K562 (cell line): ENCODE measurements around the gene MRI1. TPM values are rescaled to one million over a fixed set of nuclear protein-coding genes. Genes with fewer than 3 reads are reported as not detected.

ENCODE experiments used
- ATAC-seq: fragments of 200-7000 bp; cut with Tn5 transposase; 3 replicates; pipeline ENCODE4 v1.9.1; 2020; ENCODE audit warnings: moderate library complexity
- BruUV-seq: library from RNA; stranded (reverse); fragments of 400-500 nt; replicated peaks from 2 replicates; lab custom pipeline; 2021; lab: Mats Ljungman, UMichigan
- CTCF ChIA-PET: fragments of 300-600 bp; formaldehyde crosslinking; extraction: SDS; loops from one replicate; lab custom pipeline; 2021; ENCODE audit warnings: low intra/inter-chr PET ratio; lab: Yijun Ruan, JAX
- POLR2A ChIA-PET: fragments of 300-600, 350-650 bp; sonication (Branson Sonifier 250); formaldehyde crosslinking; extraction: SDS; loops from one replicate; lab custom pipeline; 2021; ENCODE audit warnings: antibody characterized with exemption, inconsistent platforms; lab: Yijun Ruan, JAX
- DNase-seq, 4 experiments: peaks; one replicate each; pipeline versions ENCODE4 v3.0.0 to v3.0.0-alpha.2; 2011 to 2018; ENCODE audit warnings: low spot score in 3 of 4, mixed read lengths in 3 of 4; ENCODE audit errors: extremely low read depth in 1 of 4
- FAIRE-seq: peaks from 2 replicates; lab custom pipeline; 2011; peaks lifted over from hg19 to GRCh38; lab: Jason Lieb, UNC
- H2AFZ ChIP-seq: 2 replicates; pipeline ENCODE4 v1.6.0; 2011; ENCODE audit warnings: low read depth, low read length, control low read depth, inconsistent platforms
- H3K27ac ChIP-seq: fragments of 200-600 bp; 3 replicates; pipeline ENCODE4 v1.8.0; 2011; ENCODE audit warnings: low read depth, mild to moderate bottlenecking, control low read depth, inconsistent platforms, low read length, moderate library complexity, mixed read lengths; ENCODE audit errors: extremely low read depth
- H3K27me3 ChIP-seq, 2 experiments: fragments of 300-600 bp in 1 of 2; 2 replicates in 1 of 2; 3 replicates in 1 of 2; pipeline versions ENCODE4 v1.6.0 to v1.8.0; 2011; ENCODE audit warnings: inconsistent platforms in 2 of 2, low read length in 2 of 2, mild to moderate bottlenecking in 1 of 2, mixed read lengths in 1 of 2, moderate library complexity in 1 of 2; ENCODE audit not compliant: control insufficient read depth in 2 of 2, insufficient read depth in 2 of 2
- H3K36me3 ChIP-seq: fragments of 300-600 bp; 3 replicates; pipeline ENCODE4 v1.8.0; 2011; ENCODE audit warnings: mild to moderate bottlenecking, low read length, inconsistent platforms; ENCODE audit not compliant: control insufficient read depth, insufficient read depth
- H3K4me1 ChIP-seq, 2 experiments: fragments of 200-600 bp in 1 of 2; replicated peaks in 1 of 2; 2 replicates in 1 of 2; 3 replicates in 1 of 2; pipeline versions ENCODE4 v1.5.1 to v1.8.0; 2011; ENCODE audit warnings: inconsistent platforms in 2 of 2, low read length in 2 of 2, mild to moderate bottlenecking in 1 of 2, mixed read lengths in 1 of 2, moderate library complexity in 1 of 2; ENCODE audit not compliant: control insufficient read depth in 2 of 2, insufficient read depth in 2 of 2
- H3K4me2 ChIP-seq: 2 replicates; pipeline ENCODE4 v1.6.1; 2011; ENCODE audit warnings: low read length, control low read depth, inconsistent platforms, mixed read lengths; ENCODE audit not compliant: insufficient read depth
- H3K4me3 ChIP-seq: fragments of 200-600 bp; sonication (generic), shearing (Covaris generic); 2 replicates; pipeline ENCODE4 v1.5.1; 2016; ENCODE audit warnings: control low read depth, inconsistent platforms
- H3K79me2 ChIP-seq: fragments of 200-600 bp; 3 replicates; pipeline ENCODE4 v1.8.0; 2011; ENCODE audit warnings: low read length, inconsistent platforms; ENCODE audit not compliant: control insufficient read depth, insufficient read depth
- H3K9ac ChIP-seq, 2 experiments: 2 replicates each; pipeline versions ENCODE4 v1.6.0 to v1.6.1; 2011; ENCODE audit warnings: low read depth in 2 of 2, low read length in 2 of 2, control low read depth in 1 of 2, inconsistent platforms in 1 of 2, mild to moderate bottlenecking in 1 of 2, mixed read lengths in 1 of 2; ENCODE audit not compliant: insufficient read depth in 1 of 2
- H3K9me1 ChIP-seq: one replicate; pipeline ENCODE4 v1.6.0; 2011; ENCODE audit warnings: inconsistent platforms, mild to moderate bottlenecking, low read length, moderate library complexity; ENCODE audit not compliant: control insufficient read depth, insufficient read depth
- H3K9me3 ChIP-seq: replicated peaks from 2 replicates; pipeline ENCODE4 v1.5.1; 2011; ENCODE audit warnings: low read depth, low read length, inconsistent platforms; ENCODE audit not compliant: control insufficient read depth, insufficient read depth
- H4K20me1 ChIP-seq: replicated peaks from 2 replicates; pipeline ENCODE4 v1.6.1; 2011; ENCODE audit warnings: low read length, inconsistent platforms, mixed read lengths; ENCODE audit not compliant: control insufficient read depth, insufficient read depth
- ATF3 ChIP-seq, 2 experiments: fragments of 450-650 bp in 1 of 2; sonication (generic) in 1 of 2; formaldehyde crosslinking in 1 of 2; IDR thresholded peaks in 1 of 2; conservative IDR thresholded peaks in 1 of 2; 2 replicates each; pipeline versions ENCODE4 v1.6.1 to v1.8.1; 2016 to 2023; ENCODE audit warnings: mild to moderate bottlenecking in 2 of 2, moderate library complexity in 2 of 2, inconsistent platforms in 1 of 2, missing genetic modification reagents in 1 of 2
- BCOR ChIP-seq: fragments of 450-650 bp; IDR thresholded peaks from 2 replicates; pipeline ENCODE4 v1.6.1; 2016
- CBFA2T3 ChIP-seq: fragments of 450-650 bp; IDR thresholded peaks from 2 replicates; pipeline ENCODE4 v1.6.1; 2017
- ETV5 ChIP-seq: sonication (generic); formaldehyde crosslinking; IDR thresholded peaks from 2 replicates; pipeline ENCODE4 v1.4.0; 2020; ENCODE audit warnings: low read depth, mild to moderate bottlenecking, missing genetic modification reagents
- HDAC3 ChIP-seq: fragments of 450-650 bp; IDR thresholded peaks from 2 replicates; pipeline ENCODE4 v1.6.1; 2018; ENCODE audit warnings: borderline replicate concordance, mild to moderate bottlenecking, moderate library complexity; ENCODE audit not compliant: partially characterized antibody
- MCM7 ChIP-seq, 2 experiments: fragments of 450-650 bp; IDR thresholded peaks; 2 replicates each; pipeline ENCODE4 v1.6.1; 2016 to 2018
- OTX1 ChIP-seq: fragments of 450-650 bp; formaldehyde crosslinking; IDR thresholded peaks from 2 replicates; pipeline ENCODE4 v1.4.0; 2022; ENCODE audit warnings: mild to moderate bottlenecking
- PTBP1 ChIP-seq: fragments of 200-400 bp; formaldehyde crosslinking; IDR thresholded peaks from 2 replicates; pipeline ENCODE4 v1.6.1; 2017; ENCODE audit warnings: low read depth, low read length
- STAT5B ChIP-seq: fragments of 250-450 bp; sonication (Bioruptor Pico); IDR thresholded peaks from 2 replicates; pipeline ENCODE4 v1.8.0; 2021; ENCODE audit warnings: mild to moderate bottlenecking, inconsistent platforms
- TAF7 ChIP-seq: fragments of 450-650 bp; IDR thresholded peaks from 2 replicates; pipeline ENCODE4 v1.6.1; 2016; ENCODE audit warnings: missing genetic modification characterization, missing compliant biosample characterization
- ZNF695 ChIP-seq: fragments of 450-650 bp; formaldehyde crosslinking; IDR thresholded peaks from 2 replicates; pipeline ENCODE4 v1.4.0; 2020; ENCODE audit warnings: mild to moderate bottlenecking, moderate library complexity
- WGBS: fragments of 100-300 bp; shearing (Covaris generic); methylation state at CpG from one replicate; pipeline ENCODE4 v1.1.6; 2016; ENCODE audit warnings: low coverage, mixed read lengths; ENCODE audit not compliant: insufficient coverage; ENCODE audit errors: missing lambda C conversion rate; 5-methylcytosine and 5-hydroxymethylcytosine counted together
- in situ Hi-C: fragments of 300-500 bp; cut with MboI; formaldehyde crosslinking; loops from 4 replicates; pipeline ENCODE4 v1.15.0; 2018; ENCODE audit warnings: inconsistent platforms, mixed read lengths
- intact Hi-C: fragments of 100-400 bp; cut with micrococcal nuclease; formaldehyde crosslinking; loops from 2 replicates; pipeline ENCODE4 v1.14.2; 2022
- polyA plus RNA-seq, 8 experiments: library from polyadenylated mRNA; depleted of rRNA in 4 of 8; stranded (reverse) in 5 of 8; unstranded in 3 of 8; fragments of >200 nt; fragmentation: Nextera tagmentation in 2 of 8; fragmentation: Illumina TruSeq in 1 of 8; extraction: Ambion mirVana in 2 of 8; extraction: Trizol in 1 of 8; gene quantifications; 2 replicates each; pipeline versions ENCODE4 v1.2.1 to v1.2.3, GENCODE V29; 2011 to 2014; ENCODE audit warnings: inconsistent platforms in 1 of 8, missing spikeins in 1 of 8
- total RNA-seq, 7 experiments: library from RNA; depleted of rRNA in 6 of 7; stranded (reverse); fragments of >200 nt in 6 of 7; fragmentation: Illumina TruSeq in 2 of 7; extraction: Trizol in 2 of 7; gene quantifications; 2 replicates each; pipeline versions ENCODE4 v1.2.1 to v1.2.3, GENCODE V29; 2011 to 2021; ENCODE audit warnings: low replicate concordance in 1 of 7

The MRI1 gene
- total and polyA plus RNA-seq, 9 of the 15 experiments (the other 6 are each of a cell fraction or from before 2014, with no cell fraction given), result 5.5 to 57.4 (median 28.2) TPM

GRCh38 chr19:13817615-13818371, 53.5 kb downstream of the MRI1 start (continued):
- TF ChIP-seq ZNF695 (CRISPR knock-in tag), result no peak
- TF ChIP-seq TAF7, result no peak
- no peak for TF ChIP-seq ETV5 (CRISPR knock-in tag)
- no peak for TF ChIP-seq OTX1 (CRISPR knock-in tag)
- no peak for TF ChIP-seq BCOR
- no peak for TF ChIP-seq STAT5B (CRISPR knock-in tag)
- TF ChIP-seq CBFA2T3, result 0 out of 2 replicates have a peak, but pooled peaks have one; percentile 6
- no peak for TF ChIP-seq MCM7 (IDR thresholded peaks at IDR 0.05)
- TF ChIP-seq HDAC3, result no peak

GRCh38 chr19:13819238-13819637, 54.9 kb downstream of the MRI1 start:
- no TSS peak for BruUV-seq

More at GRCh38 chr19:13819238-13819637, 54.9 kb downstream of the MRI1 start:
- no peak overlapping the region for H2AFZ ChIP-seq
- H3K79me2 ChIP-seq, result no peaks in the 10 kb centered on the region
- DNase-seq, result no peak
- no peaks in the 10 kb centered on the region for H3K36me3 ChIP-seq
- H3K9ac ChIP-seq, result 0 out of 4 replicates have a peak overlapping the region, but pooled peaks of 1 of the 2 experiments have one; percentile 4
- in situ Hi-C loops (no loop called here), intact Hi-C loops (no loop called here)
- H3K27me3 ChIP-seq, result no peaks in the 10 kb centered on the region
- H4K20me1 ChIP-seq, result no peaks in the 10 kb centered on the region
- ChIA-PET POLR2A (interaction anchor here (0.6 kb wide), 1 partner anchor 8 kb away, joined by 3 read pairs; no protein-coding TSS in a partner anchor), CTCF (no interaction called here)
- no peaks in the 10 kb centered on the region for H3K9me3 ChIP-seq
- H3K4me1 ChIP-seq, result peaks cover 3 to 31% of the 10 kb centered on the region in 2 experiments; a peak in 3 of 5 replicates
- no peak for ATAC-seq
- H3K27ac ChIP-seq, result no peak overlapping the region
- FAIRE-seq, result no peak
- TF ChIP-seq PTBP1 (no peak), ATF3 (IDR thresholded peaks at IDR 0.05) (no peak), ATF3 (CRISPR knock-in tag; conservative IDR thresholded peaks at IDR 0.05) (no peak)
- no peak overlapping the region for H3K4me3 ChIP-seq
- no peak overlapping the region for H3K4me2 ChIP-seq
- 96% methylated on average over 10 of the region's 11 CpGs for WGBS
- H3K9me1 ChIP-seq, result no peaks in the 10 kb centered on the region
